NT2/D1 (cell line): ENCODE results near the gene ZNF57.
"Not testable (repeated sequence)": the region's sequence is repeated elsewhere in the genome, so short reads cannot be mapped to it uniquely, and the experiment has no call there.

Experiments used
- DNase-seq: peaks from one replicate; pipeline ENCODE4 v3.0.0-alpha.2; 2011; ENCODE audit warnings: low read depth, low spot score
- H3K27me3 ChIP-seq: 2 replicates; pipeline ENCODE4 v1.6.0; 2011; ENCODE audit warnings: mild to moderate bottlenecking; ENCODE audit not compliant: insufficient read length, insufficient read depth
- H3K36me3 ChIP-seq: 2 replicates; pipeline ENCODE4 v1.6.1; 2011; ENCODE audit warnings: mild to moderate bottlenecking, low read length, mixed read lengths; ENCODE audit not compliant: insufficient read depth, insufficient read length
- H3K4me1 ChIP-seq: 2 replicates; pipeline ENCODE4 v1.5.1; 2011; ENCODE audit not compliant: insufficient read depth, insufficient read length
- H3K4me3 ChIP-seq: 2 replicates; pipeline ENCODE4 v1.5.1; 2011; ENCODE audit warnings: low read depth; ENCODE audit not compliant: insufficient read length
- H3K9ac ChIP-seq: 2 replicates; pipeline ENCODE4 v1.6.0; 2011; ENCODE audit warnings: low read depth; ENCODE audit not compliant: insufficient read length
- H3K9me3 ChIP-seq: 2 replicates; pipeline ENCODE4 v1.5.1; 2011; ENCODE audit warnings: mild to moderate bottlenecking, low read length; ENCODE audit not compliant: insufficient read depth
- SUZ12 ChIP-seq: IDR thresholded peaks from 2 replicates; pipeline ENCODE4 v1.6.1; 2011; ENCODE audit not compliant: insufficient read length, insufficient read depth; ENCODE audit errors: extremely low read depth
- YY1 ChIP-seq: IDR thresholded peaks from 2 replicates; pipeline ENCODE4 v1.6.1; 2011; ENCODE audit not compliant: insufficient read length, insufficient read depth
- ZNF274 ChIP-seq: IDR thresholded peaks from 2 replicates; pipeline ENCODE4 v1.6.1; 2011; ENCODE audit warnings: mild to moderate bottlenecking, low read depth, low read length

ZNF57 gene

GRCh38 chr19:2863816-2864215 is 36.9 kb upstream of the ZNF57 start:
- no peak for DNase-seq
- peaks cover 9% of the 10 kb centered on the region; the same call in 1 of the 2 replicates for H3K9me3 ChIP-seq
- TF ChIP-seq YY1 (no peak), ZNF274 (no peak), SUZ12 (no peak)

DNA sequence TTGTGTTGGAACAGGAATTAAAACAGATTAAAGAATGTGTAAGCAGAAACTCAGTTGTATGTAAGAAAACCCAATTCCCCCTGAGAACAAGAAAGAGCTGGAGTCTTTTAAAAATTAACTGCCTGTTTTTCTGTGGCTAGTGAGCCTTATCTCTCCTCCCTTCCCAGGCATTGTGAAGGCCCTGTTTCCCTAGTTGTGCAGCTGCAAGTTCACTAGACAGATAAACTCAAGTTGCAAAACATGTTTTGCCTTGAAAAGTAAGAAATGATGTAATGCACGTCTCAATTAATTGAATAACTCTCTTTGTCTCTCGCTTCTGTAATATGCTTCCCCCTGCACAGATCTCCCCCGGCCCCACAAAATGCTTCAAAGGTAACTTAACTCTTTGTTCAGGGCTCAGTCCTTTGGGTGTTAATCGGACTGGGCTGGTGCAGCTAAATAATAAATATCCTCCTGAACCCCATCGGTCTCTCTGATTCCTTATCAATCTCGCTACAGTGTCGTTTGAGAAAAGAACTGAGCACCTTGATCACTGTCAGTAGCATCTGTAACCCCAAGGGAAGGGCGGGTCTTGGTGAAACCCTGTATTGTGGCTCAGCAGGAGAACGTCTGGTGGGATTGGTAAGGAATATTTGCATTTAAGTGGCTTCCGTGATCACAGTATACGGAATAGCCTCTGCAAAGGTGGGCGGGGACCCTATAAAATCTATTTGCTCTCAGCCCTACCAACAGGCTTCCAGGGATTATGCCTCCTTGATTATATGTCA is 35.2 kb upstream of the ZNF57 start:
- TF ChIP-seq ZNF274 (no peak), YY1 (no peak), SUZ12 (no peak)
- Histone ChIP-seq H3K4me1 (no peaks in the 10 kb centered on the region), H3K27me3 (no peaks in the 10 kb centered on the region), H3K36me3 (no peaks in the 10 kb centered on the region), H3K9me3 (peaks cover 9% of the 10 kb centered on the region; the same call in 1 of the 2 replicates), H3K4me3 (no peak overlapping the region), H3K9ac (no peak overlapping the region)
- no peak for DNase-seq

More at GRCh38 chr19:2863816-2864215, 36.9 kb upstream of the ZNF57 start:
- H3K27me3 ChIP-seq, result no peaks in the 10 kb centered on the region
- no peak overlapping the region for H3K4me3 ChIP-seq
- no peak overlapping the region for H3K9ac ChIP-seq
- no peaks in the 10 kb centered on the region for H3K36me3 ChIP-seq
- no peaks in the 10 kb centered on the region for H3K4me1 ChIP-seq

DNA sequence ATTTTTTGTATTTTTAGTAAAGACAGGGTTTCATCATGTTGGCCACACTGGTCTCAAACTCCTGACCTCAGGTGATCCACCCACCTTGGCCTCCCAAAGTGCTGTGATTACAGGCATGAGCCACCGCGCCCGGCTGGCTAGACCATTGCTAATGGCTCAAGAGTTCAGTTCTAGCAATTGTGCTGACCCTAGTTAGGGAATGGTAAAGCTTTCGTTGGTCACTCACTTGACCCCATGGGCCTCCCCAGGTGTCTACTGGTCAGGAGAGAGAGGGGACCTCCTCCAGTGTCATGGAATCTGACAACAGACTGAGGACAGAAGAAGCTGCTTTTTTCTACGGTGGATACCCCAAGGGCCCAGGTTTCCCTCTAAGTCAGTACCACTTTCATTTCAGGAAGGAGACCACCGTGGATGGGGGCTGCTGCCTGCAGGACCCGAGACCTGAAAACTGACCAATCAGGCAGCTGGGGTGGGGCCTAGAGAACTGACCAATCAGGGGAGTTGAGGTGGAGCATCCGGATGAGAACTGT is 34.2 kb upstream of the ZNF57 start:
- TF ChIP-seq SUZ12, result no peak
- TF ChIP-seq YY1, result no peak
- TF ChIP-seq ZNF274, result no peak
- H3K4me1 ChIP-seq, result no peaks in the 10 kb centered on the region
- no peak for DNase-seq
- no peaks in the 10 kb centered on the region for H3K27me3 ChIP-seq
- peaks cover 16% of the 10 kb centered on the region; the same call in 1 of the 2 replicates for H3K9me3 ChIP-seq
- H3K36me3 ChIP-seq, result no peaks in the 10 kb centered on the region
- H3K4me3 ChIP-seq, result no peak overlapping the region
- H3K9ac ChIP-seq, result no peak overlapping the region

- H3K36me3 ChIP-seq, result no peaks in the 10 kb centered on the region
- no peaks in the 10 kb centered on the region for H3K27me3 ChIP-seq
- no peak for DNase-seq
- H3K9ac ChIP-seq, result no peak within 1 kb of the TSS
- peaks cover 20% of the 10 kb centered on the region; the same call in 1 of the 2 replicates for H3K9me3 ChIP-seq
- no peaks in the 10 kb centered on the region for H3K4me1 ChIP-seq
- TF ChIP-seq ZNF274, result no peak
- TF ChIP-seq SUZ12, result no peak
- TF ChIP-seq YY1, result no peak
- H3K4me3 ChIP-seq, result no peak within 1 kb of the TSS
Observed at GRCh38 chr19:2867025-2867991, 33.4 kb upstream of the ZNF57 start, which contains the start of gene ZNF556. Gene ZNF556, plus strand, starts transcription at chr19:2867335. Its CDS starts 87 bp downstream, at chr19:2867422.

DNA sequence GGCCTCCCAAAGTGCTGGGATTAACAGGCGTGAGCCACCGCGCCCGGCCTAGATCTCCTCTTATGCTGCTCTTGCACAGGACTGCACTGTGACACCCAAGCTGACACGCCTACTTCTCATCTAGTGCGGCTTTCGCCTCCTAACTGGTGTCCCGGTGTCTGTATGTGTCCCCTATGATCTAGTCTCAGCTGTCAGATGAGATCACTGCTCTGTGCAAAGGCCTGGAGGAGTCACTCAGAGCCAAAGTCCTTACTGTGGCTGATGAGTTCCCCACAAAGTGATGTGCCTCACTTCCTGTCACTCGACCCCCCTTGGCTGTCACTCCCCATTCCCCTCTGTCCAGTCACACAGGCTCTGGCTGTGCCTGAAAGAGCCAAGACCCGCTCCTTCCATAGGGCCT is 31.1 kb upstream of the ZNF57 start:
- Histone ChIP-seq H3K27me3 (no peaks in the 10 kb centered on the region), H3K36me3 (no peaks in the 10 kb centered on the region), H3K9ac (no peak overlapping the region), H3K9me3 (peaks cover 20% of the 10 kb centered on the region; the same call in 1 of the 2 replicates), H3K4me1 (no peaks in the 10 kb centered on the region), H3K4me3 (no peak overlapping the region)
- no peak for TF ChIP-seq ZNF274
- no peak for TF ChIP-seq SUZ12
- TF ChIP-seq YY1, result no peak
- DNase-seq, result no peak

DNA sequence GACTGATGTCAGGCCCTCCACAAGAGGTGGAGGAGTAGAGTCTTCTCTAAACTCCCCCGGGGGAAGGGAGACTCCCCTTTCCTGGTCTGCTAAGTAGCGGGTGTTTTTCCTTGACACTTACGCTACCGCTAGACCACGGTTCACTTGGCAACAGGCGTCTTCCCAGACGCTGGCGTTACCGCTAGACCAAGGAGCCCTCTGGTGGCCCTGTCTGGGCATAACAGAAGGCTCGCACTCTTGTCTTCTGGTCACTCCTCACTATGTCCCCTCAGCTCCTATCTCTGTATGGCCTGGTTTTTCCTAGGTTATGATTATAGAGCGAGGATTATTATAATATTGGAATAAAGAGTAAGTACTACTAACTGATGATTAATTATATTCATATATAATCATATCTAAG is 28.6 kb upstream of the ZNF57 start:
- peaks cover 26% of the 10 kb centered on the region for H3K9me3 ChIP-seq
- H3K4me1 ChIP-seq, H3K9ac ChIP-seq, H3K36me3 ChIP-seq, DNase-seq, H3K4me3 ChIP-seq, H3K27me3 ChIP-seq: not testable (repeated sequence)
